DMS114 treated with DMSO at 0.1 percent for 48 hours (cell line): ENCODE measurements around the gene PIKFYVE.
"Not testable (repeated sequence)": the region's sequence is repeated elsewhere in the genome, so short reads cannot be mapped to it uniquely, and the experiment has no call there.

ENCODE experiments used
- DNase-seq: peaks from one replicate; lab custom pipeline; 2025; ENCODE audit not compliant: unreplicated experiment; lab: John Stamatoyannopoulos, UW

The PIKFYVE gene

GRCh38 chr2:208265801-208266552 is at the start of gene PIKFYVE:
TSS of gene PIKFYVE (plus strand) at chr2:208266255. CDS start at chr2:208271520, 5,265 bp downstream.
- peak; percentile 95 for DNase-seq

- DNase-seq: not testable (repeated sequence)
These were observed 44.2 kb upstream of the PIKFYVE start for GRCh38 chr2:208221873-208222272.

- DNase-seq: no peak
These were observed 43.7 kb upstream of the PIKFYVE start for GRCh38 chr2:208222351-208222750.

GRCh38 chr2:208224802-208225201 is 41.3 kb upstream of the PIKFYVE start:
- no peak for DNase-seq

- DNase-seq: no peak
These were observed 38.3 kb upstream of the PIKFYVE start for GRCh38 chr2:208227581-208228232.

GRCh38 chr2:208228476-208228875 is 37.6 kb upstream of the PIKFYVE start:
- no peak for DNase-seq

- DNase-seq: no peak
These were observed 31.3 kb upstream of the PIKFYVE start for GRCh38 chr2:208234786-208235185.

GRCh38 chr2:208235860-208236259 is 30.2 kb upstream of the PIKFYVE start:
- no peak for DNase-seq

GRCh38 chr2:208239770-208240493 is 26.1 kb upstream of the PIKFYVE start:
- no peak for DNase-seq

GRCh38 chr2:208240619-208241209 is 25.3 kb upstream of the PIKFYVE start:
- no peak for DNase-seq

GRCh38 chr2:208244422-208244821 is 21.6 kb upstream of the PIKFYVE start:
- DNase-seq: no peak

- DNase-seq: no peak
These were observed 20.3 kb upstream of the PIKFYVE start for GRCh38 chr2:208245746-208246145.

- no peak for DNase-seq
These were observed 17.5 kb upstream of the PIKFYVE start for GRCh38 chr2:208248601-208249000.

GRCh38 chr2:208249296-208249695 is 16.8 kb upstream of the PIKFYVE start:
- no peak for DNase-seq

- DNase-seq: no peak
These were observed 15.7 kb upstream of the PIKFYVE start for GRCh38 chr2:208250388-208250787.

GRCh38 chr2:208251098-208251497 is 15.0 kb upstream of the PIKFYVE start:
- DNase-seq: no peak

GRCh38 chr2:208252716-208253492 is 13.2 kb upstream of the PIKFYVE start:
- no peak for DNase-seq

GRCh38 chr2:208253600-208254117 is 12.4 kb upstream of the PIKFYVE start:
- DNase-seq: no peak

GRCh38 chr2:208254118-208254870 is 11.8 kb upstream of the PIKFYVE start:
- peak; percentile 61 for DNase-seq
